ENCODE measurements around the gene FNBP1. TPM values are rescaled to one million over a fixed set of nuclear protein-coding genes. Genes with fewer than 3 reads are reported as not detected.

The FNBP1 gene
- total and polyA plus RNA-seq, 2 of the 8 experiments (the other 6 are each of a cell fraction or from before 2014, with no cell fraction given) = 7.2 to 40.9 TPM

DNA sequence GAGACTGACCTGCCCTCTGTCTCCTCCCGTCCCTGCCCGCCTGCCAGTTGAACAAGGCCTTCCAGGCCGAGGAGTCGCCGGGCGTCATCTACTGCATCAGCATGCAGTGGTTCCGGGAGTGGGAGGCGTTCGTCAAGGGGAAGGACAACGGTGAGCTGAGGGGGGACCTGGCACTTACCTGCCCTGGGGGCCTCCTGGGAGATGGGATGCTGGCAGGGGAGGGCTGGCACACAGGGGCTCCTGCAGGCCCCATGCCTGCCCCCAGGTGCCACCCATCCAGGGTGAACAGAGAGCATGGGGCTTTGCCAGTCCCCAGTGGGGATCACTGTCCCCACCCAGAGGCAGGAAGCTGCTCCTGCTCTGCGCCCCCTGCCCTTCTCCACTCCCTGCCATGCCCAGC, 164.7 kb downstream of the FNBP1 start:
- Histone ChIP-seq H2BK120ac (replicated peaks; ENCODE audit: low read depth, low read length) (no peak overlapping the region), H3K14ac (ENCODE audit: insufficient read length) (no peak overlapping the region), H3K79me1 (ENCODE audit: low read depth, low read length) (no peaks in the 10 kb centered on the region), H4K20me1 (replicated peaks in 1 of 2; ENCODE audit: control insufficient read depth in 1 of 2, insufficient read depth in 2 of 2, low read length in 2 of 2) (peaks cover 0 to 2% of the 10 kb centered on the region in 2 experiments), H2BK15ac (ENCODE audit: low read length) (no peak overlapping the region), H3K27ac (ENCODE audit: low read depth, low read length) (no peak overlapping the region), H3K4me1 (replicated peaks in 1 of 4; ENCODE audit: control insufficient read depth in 3 of 4, insufficient read depth in 4 of 4, low read length in 3 of 4) (peaks cover 0 to 5% (median 1%) of the 10 kb centered on the region in 4 experiments; a peak in 1 of 7 replicates), H2AK5ac (ENCODE audit: low read depth, low read length) (no peak overlapping the region), H2AFZ (ENCODE audit: low read length) (no peak overlapping the region), H2BK12ac (ENCODE audit: low read depth, low read length) (no peak overlapping the region), H3K23me2 (ENCODE audit: low read depth, low read length) (no peaks in the 10 kb centered on the region), H3K9ac (replicated peaks in 1 of 4; ENCODE audit: extremely low read depth in 1 of 4, low read depth in 3 of 4, low read length in 3 of 4) (no peak overlapping the region), H3K4me2 (ENCODE audit: insufficient read depth in 1 of 2, low read depth in 2 of 2, low read length in 2 of 2) (no peak overlapping the region), H3K56ac (replicated peaks; ENCODE audit: insufficient read length, low read depth, low read length) (no peak overlapping the region), H3K79me2 (ENCODE audit: control insufficient read depth in 1 of 2, insufficient read depth in 2 of 2, low read length in 2 of 2) (no peaks in the 10 kb centered on the region), H2BK20ac (ENCODE audit: low read length) (no peak overlapping the region), H3K27me3 (replicated peaks in 1 of 4; ENCODE audit: control insufficient read depth in 3 of 4, extremely low read depth in 1 of 4, insufficient read depth in 3 of 4, low read length in 3 of 4) (no peaks in the 10 kb centered on the region), H3K36me3 (ENCODE audit: control insufficient read depth in 2 of 4, insufficient read depth in 4 of 4, low read length in 3 of 4) (peaks cover 0 to 4% (median 0%) of the 10 kb centered on the region in 4 experiments; a peak in 3 of 8 replicates), H3K23ac (ENCODE audit: insufficient read length) (no peak overlapping the region), H4K8ac (ENCODE audit: extremely low read depth, insufficient read depth, low read length) (no peak overlapping the region), H3K4ac (replicated peaks; ENCODE audit: insufficient read length, low read depth, low read length) (no peak overlapping the region), H3K4me3 (ENCODE audit: extremely low read depth in 1 of 4, insufficient read depth in 2 of 4, low read depth in 3 of 4, low read length in 4 of 4) (no peak overlapping the region), H2BK5ac (ENCODE audit: low read depth, low read length) (no peak overlapping the region), H3K18ac (ENCODE audit: extremely low read depth, low read length) (no peak overlapping the region), H4K91ac (replicated peaks; ENCODE audit: insufficient read length, low read length) (no peak overlapping the region), H3K9me3 (ENCODE audit: insufficient read depth in 2 of 2, low read depth in 1 of 2, low read length in 1 of 2) (no peaks in the 10 kb centered on the region), H4K5ac (ENCODE audit: insufficient read length, low read depth, low read length) (no peak overlapping the region)
- no peak for DNase-seq (ENCODE audit: low read depth in 1 of 2, low spot score in 2 of 2)
- ChIA-PET POLR2A (ENCODE audit: partially characterized antibody) (interaction anchor here (0.9 kb wide), 1 partner anchor 38 kb away, joined by 3 read pairs; no protein-coding TSS in a partner anchor), CTCF (ENCODE audit: partially characterized antibody) (interaction anchor here (0.7 to 1.3 kb wide), 3 partner anchors 11 to 235 kb away, joined by 3 to 5 read pairs (median 4); no protein-coding TSS in a partner anchor)
- WGBS, 2 experiments (ENCODE audit: extremely low coverage in 1 of 2, insufficient coverage in 1 of 2, insufficient read length in 1 of 2, insufficient replicate concordance in 2 of 2, low coverage in 1 of 2, low lambda C conversion rate in 2 of 2, missing lambda C conversion rate in 1 of 2) = 90% methylated on average over 11 of the region's 11 CpGs; no CpG with 5 or more reads in 1 of the 2 experiments
- FAIRE-seq = no peak
- TF ChIP-seq BCL11A (IDR thresholded peaks at IDR 0.05; ENCODE audit: low read depth in 2 of 2, low read length in 2 of 2) (no peak), SIN3A (conservative IDR thresholded peaks at IDR 0.05 in 1 of 2, IDR thresholded peaks at IDR 0.05 in 1 of 2; ENCODE audit: low read depth in 1 of 2, low read length in 2 of 2) (no peak), ASH2L (IDR thresholded peaks at IDR 0.05; ENCODE audit: low read length) (no peak), SIX5 (IDR thresholded peaks at IDR 0.05; ENCODE audit: low read depth, low read length) (no peak), TCF12 (IDR thresholded peaks at IDR 0.05; ENCODE audit: low read depth, low read length) (no peak)
